HEK293 (cell line): ENCODE measurements around the gene LUC7L.

Experiments used
- CTCF ChIP-seq: fragments of 450-650 bp; formaldehyde crosslinking; IDR thresholded peaks from 2 replicates; pipeline ENCODE4 v1.5.1; 2016; ENCODE audit warnings: missing biosample characterization, missing genetic modification characterization
- ELK4 ChIP-seq: IDR thresholded peaks from 2 replicates; pipeline ENCODE4 v1.6.1; 2011; ENCODE audit warnings: mild to moderate bottlenecking, low read depth, low read length, borderline replicate concordance
- GLIS2 ChIP-seq: fragments of 450-650 bp; formaldehyde crosslinking; IDR thresholded peaks from 2 replicates; pipeline ENCODE4 v1.5.1; 2016; ENCODE audit warnings: missing biosample characterization, missing genetic modification characterization
- KLF10 ChIP-seq: fragments of 450-650 bp; IDR thresholded peaks from 2 replicates; pipeline ENCODE4 v1.5.1; 2018; ENCODE audit warnings: missing biosample characterization, mild to moderate bottlenecking, missing genetic modification characterization
- KLF8 ChIP-seq: fragments of 450-650 bp; formaldehyde crosslinking; IDR thresholded peaks from 2 replicates; pipeline ENCODE4 v1.5.1; 2016; ENCODE audit warnings: missing biosample characterization, missing genetic modification characterization
- ZBTB1 ChIP-seq: fragments of 450-650 bp; formaldehyde crosslinking; IDR thresholded peaks from 2 replicates; pipeline ENCODE4 v1.5.1; 2016; ENCODE audit warnings: missing biosample characterization, missing genetic modification characterization
- ZNF112 ChIP-seq: fragments of 450-650 bp; formaldehyde crosslinking; IDR thresholded peaks from 2 replicates; pipeline ENCODE4 v1.5.0; 2017; ENCODE audit warnings: missing biosample characterization, missing genetic modification characterization
- ZNF133 ChIP-seq: fragments of 450-650 bp; formaldehyde crosslinking; IDR thresholded peaks from 2 replicates; pipeline ENCODE4 v1.5.1; 2016; ENCODE audit warnings: missing biosample characterization, missing genetic modification characterization
- ZNF146 ChIP-seq: fragments of 450-650 bp; formaldehyde crosslinking; IDR thresholded peaks from 2 replicates; pipeline ENCODE4 v1.5.1; 2016; ENCODE audit warnings: missing biosample characterization, missing genetic modification characterization
- ZNF174 ChIP-seq: fragments of 450-650 bp; formaldehyde crosslinking; IDR thresholded peaks from 2 replicates; pipeline ENCODE4 v1.5.0; 2017; ENCODE audit warnings: missing biosample characterization, mild to moderate bottlenecking, missing genetic modification characterization
- ZNF561 ChIP-seq: fragments of 450-650 bp; IDR thresholded peaks from 2 replicates; pipeline ENCODE4 v1.5.1; 2018; ENCODE audit warnings: missing biosample characterization, missing genetic modification characterization, borderline replicate concordance
- ZNF830 ChIP-seq: fragments of 450-650 bp; IDR thresholded peaks from 2 replicates; pipeline ENCODE4 v1.5.0; 2018; ENCODE audit warnings: missing biosample characterization, missing genetic modification characterization, low read depth, mild to moderate bottlenecking, moderate library complexity
- TF ChIP-seq, protein P1 (sequence below): fragments of 450-650 bp; formaldehyde crosslinking; IDR thresholded peaks from 2 replicates; pipeline ENCODE4 v1.5.1; 2016; ENCODE audit warnings: missing biosample characterization, missing genetic modification characterization

DNA sequence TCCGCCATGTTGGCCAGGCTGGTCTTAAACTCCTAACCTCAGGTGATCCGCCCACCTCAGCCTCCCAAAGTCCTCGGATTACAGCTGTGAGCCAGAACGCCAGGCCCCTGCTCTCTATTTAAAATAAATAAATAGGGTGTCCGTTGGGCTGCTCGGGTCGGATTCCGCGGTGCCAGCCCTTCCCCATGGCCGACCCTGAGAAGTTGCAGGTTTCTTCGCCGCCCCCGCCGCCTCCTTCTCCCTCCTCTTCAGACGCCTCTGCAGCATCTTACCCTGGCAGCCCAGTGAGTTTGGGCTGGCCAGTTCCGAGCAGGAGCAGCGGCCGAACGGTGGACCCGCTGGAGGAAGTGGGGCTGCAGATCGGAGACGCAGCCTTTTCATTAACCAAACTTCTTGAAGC is 1.7 kb upstream of the LUC7L start:
- no peak for TF ChIP-seq ZNF174
- no peak for TF ChIP-seq CTCF (tag by site-specific recombination)
- no peak for TF ChIP-seq ZNF561 (tag by site-specific recombination)
- no peak for TF ChIP-seq KLF10 (tag by site-specific recombination)
- no peak for TF ChIP-seq KLF8 (tag by site-specific recombination)
- no peak for TF ChIP-seq ZNF830 (tag by site-specific recombination)
- no peak for TF ChIP-seq ZNF146 (tag by site-specific recombination)
- TF ChIP-seq GLIS2 (tag by site-specific recombination) = no peak
- TF ChIP-seq ZNF112 (tag by site-specific recombination) = no peak
- no peak for TF ChIP-seq ELK4
- TF ChIP-seq, protein P1, sequence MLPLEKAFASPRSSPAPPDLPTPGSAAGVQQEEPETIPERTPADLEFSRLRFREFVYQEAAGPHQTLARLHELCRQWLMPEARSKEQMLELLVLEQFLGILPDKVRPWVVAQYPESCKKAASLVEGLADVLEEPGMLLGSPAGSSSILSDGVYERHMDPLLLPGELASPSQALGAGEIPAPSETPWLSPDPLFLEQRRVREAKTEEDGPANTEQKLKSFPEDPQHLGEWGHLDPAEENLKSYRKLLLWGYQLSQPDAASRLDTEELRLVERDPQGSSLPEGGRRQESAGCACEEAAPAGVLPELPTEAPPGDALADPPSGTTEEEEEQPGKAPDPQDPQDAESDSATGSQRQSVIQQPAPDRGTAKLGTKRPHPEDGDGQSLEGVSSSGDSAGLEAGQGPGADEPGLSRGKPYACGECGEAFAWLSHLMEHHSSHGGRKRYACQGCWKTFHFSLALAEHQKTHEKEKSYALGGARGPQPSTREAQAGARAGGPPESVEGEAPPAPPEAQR (tag by site-specific recombination) = no peak
- no peak for TF ChIP-seq ZBTB1 (tag by site-specific recombination)
- no peak for TF ChIP-seq ZNF133
